ENCODE results near the gene TVP23A.
A peak's percentile ranks its signal among the peaks of the same experiment; 100 is the strongest.
"Not testable (repeated sequence)": the region's sequence is repeated elsewhere in the genome, so short reads cannot be mapped to it uniquely, and the experiment has no call there.

The TVP23A gene

DNA sequence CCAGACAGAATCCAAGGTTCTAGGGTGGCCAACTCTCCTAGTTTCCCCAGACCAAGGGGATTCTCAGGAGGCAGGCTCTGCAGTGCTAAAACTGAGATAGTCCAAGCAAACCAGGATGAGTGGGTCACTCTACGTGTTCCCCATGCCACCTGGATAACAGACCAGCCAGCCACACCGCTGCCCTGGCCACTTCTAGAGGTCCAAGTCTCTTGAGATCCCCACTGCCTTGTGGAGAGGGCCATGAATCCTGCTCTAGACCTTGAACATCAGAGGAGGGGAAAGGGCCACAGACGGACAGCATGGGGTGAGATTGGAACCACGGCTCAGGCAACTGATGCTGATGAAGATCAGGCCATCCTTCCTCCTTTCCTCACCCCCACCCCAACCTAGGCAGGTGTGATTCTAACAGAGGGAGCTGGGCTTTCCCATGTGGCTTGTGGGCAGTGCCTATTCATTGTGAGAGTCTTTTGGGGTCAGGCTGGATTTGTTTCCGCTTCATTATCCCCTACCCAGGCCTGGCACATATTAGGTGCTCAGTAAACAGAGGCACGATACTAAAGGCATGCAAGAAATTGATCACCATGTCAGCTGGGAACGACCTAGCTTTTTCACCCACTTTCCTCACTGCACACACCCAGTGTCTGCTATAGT lies 16.8 kb upstream of the TVP23A start:
- peak; percentile 39 to 44 for DNase-seq

GRCh38 chr16:10834766-10835165 lies 16.2 kb upstream of the TVP23A start:
- no peak for DNase-seq

- no peak for DNase-seq
These were observed 15.5 kb upstream of the TVP23A start for GRCh38 chr16:10834130-10834529.

GRCh38 chr16:10833271-10833670 lies 14.7 kb upstream of the TVP23A start:
- DNase-seq: no peak

GRCh38 chr16:10831894-10832886 lies 13.6 kb upstream of the TVP23A start:
- no peak for DNase-seq

DNA sequence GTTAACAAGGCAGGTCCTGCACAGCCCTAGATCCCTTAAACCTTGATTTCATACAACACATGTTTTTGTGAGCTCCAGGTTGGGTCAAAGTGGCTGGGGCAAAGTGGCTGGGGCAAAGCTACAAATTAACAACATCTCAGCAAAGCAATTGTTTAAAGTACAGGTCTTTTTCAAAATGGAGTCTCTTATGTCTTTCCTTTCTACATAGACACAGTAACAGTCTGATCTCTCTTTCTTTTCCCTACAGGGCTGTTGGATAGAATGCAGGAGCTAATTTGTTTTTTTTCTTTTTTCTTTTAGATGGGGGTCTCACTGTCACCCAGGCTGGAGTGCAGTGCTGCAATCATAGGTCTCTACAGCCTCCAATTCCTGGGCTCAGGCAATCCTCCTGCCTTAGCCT lies 11.6 kb upstream of the TVP23A start:
- DNase-seq: not testable (repeated sequence)

- DNase-seq: not testable (repeated sequence)
These were observed 10.9 kb upstream of the TVP23A start for GRCh38 chr16:10829390-10830098.

DNA sequence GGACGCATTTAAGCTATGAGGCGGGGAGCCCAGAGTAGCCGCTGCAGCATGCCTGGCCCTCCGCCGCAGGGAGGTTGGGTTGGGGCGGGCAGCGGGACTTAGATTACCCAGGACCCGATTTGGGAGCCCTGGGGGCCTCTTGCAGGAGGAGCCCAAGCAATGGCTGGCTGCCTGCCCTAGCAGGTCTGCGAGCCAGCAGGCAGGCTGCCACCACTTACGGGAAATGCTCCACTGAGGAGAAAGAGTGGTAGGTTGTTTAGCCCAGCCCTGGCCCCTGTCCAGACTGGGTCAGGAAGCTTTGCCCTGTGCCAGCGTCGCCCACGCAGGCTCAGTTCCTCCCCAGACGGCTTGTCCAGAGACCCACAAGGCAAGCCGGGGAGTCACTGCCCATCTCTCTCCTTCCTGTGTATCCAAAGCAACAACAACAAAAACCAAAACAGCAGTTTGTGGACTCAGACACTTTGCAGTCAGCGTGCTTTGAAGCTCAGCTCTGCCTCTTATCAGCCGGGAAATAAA lies 10.3 kb upstream of the TVP23A start:
- no peak for DNase-seq

GRCh38 chr16:10827691-10828341 lies 9.2 kb upstream of the TVP23A start:
- DNase-seq: no peak

GRCh38 chr16:10824111-10824893 lies 5.7 kb upstream of the TVP23A start:
- no peak for DNase-seq

GRCh38 chr16:10822702-10823101 lies 4.1 kb upstream of the TVP23A start:
- DNase-seq: no peak

- DNase-seq: no peak
These were observed 2.0 kb upstream of the TVP23A start for GRCh38 chr16:10820546-10820945.

DNA sequence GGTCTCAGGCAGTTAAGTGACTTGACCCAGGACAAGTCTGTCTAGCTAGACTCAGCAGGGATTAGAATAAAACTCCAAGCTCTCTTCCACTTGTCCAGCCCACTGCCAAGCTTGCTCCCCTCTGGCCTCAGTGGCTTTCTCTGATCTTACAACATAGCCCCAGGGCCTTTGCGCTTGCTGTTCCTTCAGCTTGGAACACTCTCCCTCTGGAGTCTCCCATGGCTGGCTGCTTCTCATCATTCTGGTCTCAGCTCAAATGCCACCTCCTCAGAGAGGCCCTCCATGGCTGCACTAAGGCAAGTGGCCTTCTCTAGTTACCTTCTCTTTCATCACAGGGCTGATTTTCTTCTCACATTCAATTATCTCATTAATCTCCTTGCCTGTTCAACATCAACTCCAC lies 1.1 kb downstream of the TVP23A start:
- no peak for DNase-seq

DNA sequence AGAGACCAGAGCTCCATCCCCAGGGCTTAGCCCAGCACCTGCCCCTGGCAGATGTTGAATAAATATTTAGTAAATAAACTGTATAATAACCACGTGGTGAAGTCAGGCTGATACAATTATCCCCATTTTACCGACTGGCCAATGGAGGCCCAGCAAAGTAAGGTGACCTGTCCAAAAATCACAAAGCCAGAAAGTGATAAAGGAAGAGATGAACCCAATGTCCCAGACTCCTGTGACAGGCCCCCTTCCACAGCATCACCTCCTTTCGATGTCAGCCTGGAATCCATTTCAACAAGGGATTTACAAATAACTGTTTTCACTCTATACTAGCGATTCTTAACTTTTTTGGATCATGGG lies 5.5 kb downstream of the TVP23A start:
- no peak for DNase-seq

GRCh38 chr16:10812312-10813098 lies 6.1 kb downstream of the TVP23A start:
- peak in 1 of 2 experiments; percentile 21 for DNase-seq

- no peak for DNase-seq
These were observed 8.9 kb downstream of the TVP23A start for GRCh38 chr16:10809706-10810105.

- no peak for DNase-seq
These were observed 9.7 kb downstream of the TVP23A start for GRCh38 chr16:10808850-10809249.

DNA sequence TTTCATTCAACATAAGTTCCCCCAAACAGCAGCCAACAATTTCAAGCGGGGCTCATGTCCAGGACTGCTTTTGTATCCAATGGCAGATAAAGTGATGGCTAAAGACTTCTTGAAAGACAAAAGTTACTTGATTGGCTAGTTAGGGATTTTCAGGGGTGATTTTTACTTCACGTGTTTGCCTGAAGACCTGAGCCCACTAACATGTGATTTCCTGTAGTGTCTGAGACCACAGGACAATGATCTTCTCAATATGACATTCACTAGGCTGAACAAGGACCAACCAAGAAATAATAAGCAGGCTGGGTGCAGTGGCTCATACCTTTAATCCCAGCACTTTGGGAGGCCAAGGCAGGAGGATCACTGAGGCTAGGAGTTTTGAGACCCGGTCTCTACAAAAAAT lies 10.4 kb downstream of the TVP23A start:
- DNase-seq: no peak

GRCh38 chr16:10806698-10807097 lies 11.9 kb downstream of the TVP23A start:
- DNase-seq: no peak

- DNase-seq: no peak
These were observed 13.3 kb downstream of the TVP23A start for GRCh38 chr16:10805334-10805733.

DNA sequence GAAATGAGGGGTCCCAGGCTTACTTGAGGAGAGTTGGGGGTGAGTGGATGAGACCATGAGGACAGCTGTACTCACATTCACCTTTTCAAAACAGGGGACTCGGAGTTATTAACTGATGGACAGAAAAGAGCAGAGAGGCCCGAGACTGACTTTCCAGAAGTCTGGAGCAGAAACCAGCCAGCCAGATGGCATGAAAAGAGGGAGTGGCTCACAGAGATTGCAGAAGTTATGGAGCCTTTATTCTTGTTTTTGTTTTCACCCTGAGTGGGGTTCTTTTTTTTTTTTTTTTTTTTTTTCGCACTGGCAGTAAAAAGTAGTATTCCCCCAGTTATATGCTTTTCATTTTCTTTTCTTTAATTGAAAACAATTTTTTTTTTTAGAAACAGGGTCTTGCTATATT lies 18.9 kb downstream of the TVP23A start:
- DNase-seq: no peak
